Muscle layer of colon (tissue), 2 donors: ENCODE data around the gene UCHL5.
"Not testable (repeated sequence)": the region's sequence is repeated elsewhere in the genome, so short reads cannot be mapped to it uniquely, and the experiment has no call there.

Source experiments
- H3K27ac ChIP-seq: one replicate; pipeline ENCODE4 v1.7.0; 2013; ENCODE audit warnings: low read depth, mild to moderate bottlenecking, low read length, moderate library complexity
- H3K27me3 ChIP-seq, 2 donors: one replicate each; pipeline ENCODE4 v1.7.0; 2013; ENCODE audit warnings: low read length in 2 of 2, mild to moderate bottlenecking in 2 of 2; ENCODE audit not compliant: insufficient read depth in 2 of 2, control insufficient read depth in 1 of 2
- H3K36me3 ChIP-seq: one replicate; pipeline ENCODE4 v1.7.0; 2013; ENCODE audit warnings: mild to moderate bottlenecking, low read length; ENCODE audit not compliant: insufficient read depth
- H3K4me1 ChIP-seq: one replicate; pipeline ENCODE4 v1.7.0; 2013; ENCODE audit warnings: mild to moderate bottlenecking, low read length; ENCODE audit not compliant: insufficient read depth
- H3K4me3 ChIP-seq, 2 donors: one replicate each; pipeline ENCODE4 v1.7.0; 2013; ENCODE audit warnings: low read length in 2 of 2, low read depth in 1 of 2, mild to moderate bottlenecking in 1 of 2, moderate library complexity in 1 of 2
- H3K9ac ChIP-seq: one replicate; pipeline ENCODE4 v1.7.0; 2013; ENCODE audit warnings: low read length
- H3K9me3 ChIP-seq: one replicate; pipeline ENCODE4 v1.7.0; 2013; ENCODE audit warnings: mild to moderate bottlenecking, low read length
- donor health status: abdominal sarcoma.
- donor health status: Adenocarcinoma of cecum.

The UCHL5 gene

GRCh38 chr1:192998536-192998935 is 60.6 kb downstream of the UCHL5 start:
- Histone ChIP-seq H3K9ac (no peak overlapping the region), H3K27ac (no peak overlapping the region), H3K36me3 (peaks cover 7% of the 10 kb centered on the region), H3K27me3 (no peaks in the 10 kb centered on the region), H3K4me3 (no peak overlapping the region), H3K4me1 (no peaks in the 10 kb centered on the region), H3K9me3 (no peaks in the 10 kb centered on the region)

- H3K9me3 ChIP-seq: no peaks in the 10 kb centered on the region
- no peaks in the 10 kb centered on the region for H3K27me3 ChIP-seq
- no peak overlapping the region for H3K9ac ChIP-seq
- no peak overlapping the region for H3K27ac ChIP-seq
- H3K36me3 ChIP-seq: peaks cover 7% of the 10 kb centered on the region
- H3K4me3 ChIP-seq: no peak overlapping the region
- H3K4me1 ChIP-seq: no peaks in the 10 kb centered on the region
These were observed 65.0 kb downstream of the UCHL5 start for GRCh38 chr1:192994141-192994540.

- Histone ChIP-seq H3K9ac (no peak overlapping the region), H3K27me3 (no peaks in the 10 kb centered on the region), H3K36me3 (peaks cover 7% of the 10 kb centered on the region), H3K4me3 (no peak overlapping the region), H3K27ac (no peak overlapping the region), H3K9me3 (no peaks in the 10 kb centered on the region), H3K4me1 (no peaks in the 10 kb centered on the region)
These were observed 65.6 kb downstream of the UCHL5 start for GRCh38 chr1:192993426-192994085.

- H3K9me3 ChIP-seq, H3K27me3 ChIP-seq, H3K9ac ChIP-seq, H3K4me3 ChIP-seq, H3K36me3 ChIP-seq, H3K4me1 ChIP-seq, H3K27ac ChIP-seq: not testable (repeated sequence)
These were observed 72.3 kb downstream of the UCHL5 start for GRCh38 chr1:192986748-192987334.

DNA sequence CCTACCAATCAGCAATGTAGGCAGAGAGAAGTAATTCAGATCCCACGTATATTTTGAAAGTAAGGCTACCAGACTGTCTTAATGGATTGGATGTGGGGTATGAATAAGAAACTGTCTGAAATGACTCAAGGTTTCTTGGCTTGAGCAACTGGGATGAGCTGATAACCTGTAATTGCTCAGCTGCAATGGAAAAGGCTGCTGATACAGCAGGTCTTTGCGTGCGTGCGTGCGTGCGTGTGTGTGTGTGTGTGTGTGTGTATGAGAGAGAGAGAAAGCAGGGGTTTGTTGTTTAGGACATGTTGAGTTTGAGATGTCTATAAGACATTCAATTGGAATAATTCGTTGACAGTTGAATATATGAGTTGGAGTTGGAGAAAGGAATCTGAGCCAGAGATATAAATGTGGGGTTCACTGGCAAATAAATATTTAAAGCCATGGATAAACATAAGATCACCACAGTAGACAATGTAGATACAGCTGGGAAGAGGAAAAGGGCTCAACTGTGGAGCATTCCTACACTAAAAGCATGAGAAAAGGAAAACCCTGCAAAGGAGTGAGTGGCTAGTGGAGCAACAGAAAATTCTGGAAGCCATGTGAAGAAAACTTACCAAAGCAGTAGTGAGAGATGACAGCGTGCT is 72.9 kb downstream of the UCHL5 start:
- no peak overlapping the region for H3K27ac ChIP-seq
- H3K36me3 ChIP-seq: no peaks in the 10 kb centered on the region
- H3K9me3 ChIP-seq: no peaks in the 10 kb centered on the region
- H3K9ac ChIP-seq: no peak overlapping the region
- no peaks in the 10 kb centered on the region for H3K27me3 ChIP-seq
- H3K4me3 ChIP-seq: no peak overlapping the region
- no peaks in the 10 kb centered on the region for H3K4me1 ChIP-seq

DNA sequence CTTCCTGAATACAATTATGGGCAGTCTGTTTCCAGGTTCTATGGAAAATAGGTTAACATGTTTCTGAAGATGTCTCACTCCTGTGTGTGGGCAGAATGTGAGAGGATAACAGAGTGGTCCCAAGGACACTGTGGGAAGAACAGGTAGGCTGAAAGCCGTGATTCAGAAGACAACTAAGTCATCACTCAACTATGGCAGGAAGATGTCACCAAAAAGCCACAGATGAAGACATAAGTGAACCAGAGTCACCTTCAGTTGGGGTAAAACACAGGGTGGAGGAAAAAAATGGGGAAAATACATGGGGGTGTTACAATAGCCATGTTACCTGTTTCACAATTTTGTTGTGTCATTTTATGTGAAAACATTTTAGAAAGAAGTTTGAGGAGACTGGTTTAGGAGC is 75.1 kb downstream of the UCHL5 start:
- Histone ChIP-seq H3K4me1 (no peaks in the 10 kb centered on the region), H3K4me3 (no peak overlapping the region), H3K9ac (no peak overlapping the region), H3K36me3 (no peaks in the 10 kb centered on the region), H3K27me3 (no peaks in the 10 kb centered on the region), H3K9me3 (no peaks in the 10 kb centered on the region), H3K27ac (no peak overlapping the region)

DNA sequence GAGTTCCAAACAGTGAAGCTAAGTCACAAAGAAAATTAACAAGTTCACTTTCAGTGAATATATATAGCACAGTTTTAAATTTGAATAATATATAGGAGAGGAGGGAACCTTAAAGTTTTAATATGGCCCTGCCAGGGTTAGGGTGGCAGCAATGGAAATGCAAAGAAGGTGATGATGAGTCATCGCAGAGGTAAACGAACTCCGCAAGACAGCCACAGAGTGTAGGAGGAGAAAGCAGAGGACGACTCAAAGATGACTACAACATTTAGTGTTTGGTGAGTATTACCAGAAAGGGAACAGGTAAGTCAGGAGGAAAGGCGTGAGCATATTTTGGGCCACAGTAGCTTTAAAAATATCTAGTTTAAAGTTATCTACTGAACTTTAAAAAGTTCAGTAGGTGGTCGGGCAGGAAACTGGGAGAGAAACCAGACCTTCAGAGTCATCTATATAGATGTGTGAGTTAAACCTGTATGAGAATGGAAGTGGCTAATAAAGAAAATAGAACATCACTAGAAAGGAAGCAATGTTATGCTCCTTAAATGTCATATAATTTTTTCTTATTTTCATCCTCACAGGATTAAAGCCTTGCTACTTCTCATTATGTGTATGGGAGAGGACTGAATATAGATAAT is 75.7 kb downstream of the UCHL5 start:
- H3K27ac ChIP-seq: no peak overlapping the region
- no peaks in the 10 kb centered on the region for H3K9me3 ChIP-seq
- H3K36me3 ChIP-seq: no peaks in the 10 kb centered on the region
- H3K27me3 ChIP-seq: no peaks in the 10 kb centered on the region
- H3K4me1 ChIP-seq: no peaks in the 10 kb centered on the region
- H3K4me3 ChIP-seq: no peak overlapping the region
- H3K9ac ChIP-seq: no peak overlapping the region

GRCh38 chr1:192980856-192981255 is 78.3 kb downstream of the UCHL5 start:
- H3K36me3 ChIP-seq: no peaks in the 10 kb centered on the region
- no peak overlapping the region for H3K27ac ChIP-seq
- no peaks in the 10 kb centered on the region for H3K9me3 ChIP-seq
- no peaks in the 10 kb centered on the region for H3K27me3 ChIP-seq
- H3K4me1 ChIP-seq: no peaks in the 10 kb centered on the region
- no peak overlapping the region for H3K4me3 ChIP-seq
- no peak overlapping the region for H3K9ac ChIP-seq

- not testable (repeated sequence) for H3K4me1 ChIP-seq
These were observed 78.8 kb downstream of the UCHL5 start for GRCh38 chr1:192980334-192980733.

DNA sequence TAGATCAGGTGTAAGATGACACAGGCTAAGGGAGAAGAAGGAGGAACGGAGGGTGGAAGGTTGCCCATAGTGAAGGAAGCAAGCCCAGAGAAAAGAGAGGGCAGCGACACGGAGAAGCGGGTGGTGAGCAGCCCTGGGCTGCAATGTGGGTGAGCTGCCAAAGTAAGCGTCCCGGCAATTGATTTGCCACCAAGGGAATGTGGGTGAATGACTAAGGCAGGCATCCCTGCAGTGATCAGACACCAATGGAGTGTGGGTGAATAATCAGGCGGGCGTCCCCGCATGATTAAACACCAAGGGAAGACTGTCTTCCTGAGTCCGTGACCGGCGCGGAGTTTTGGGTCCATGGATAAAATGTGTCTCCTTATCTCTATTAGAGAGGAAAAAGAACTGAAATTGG is 79.6 kb downstream of the UCHL5 start:
- Histone ChIP-seq H3K27me3 (no peaks in the 10 kb centered on the region), H3K27ac (no peak overlapping the region), H3K9me3 (no peaks in the 10 kb centered on the region), H3K9ac (no peak overlapping the region), H3K4me1 (no peaks in the 10 kb centered on the region), H3K4me3 (no peak overlapping the region), H3K36me3 (no peaks in the 10 kb centered on the region)

More at GRCh38 chr1:192980334-192980733, 78.8 kb downstream of the UCHL5 start:
- H3K9me3 ChIP-seq, H3K27me3 ChIP-seq, H3K27ac ChIP-seq, H3K36me3 ChIP-seq, H3K9ac ChIP-seq, H3K4me3 ChIP-seq: not testable (repeated sequence)

DNA sequence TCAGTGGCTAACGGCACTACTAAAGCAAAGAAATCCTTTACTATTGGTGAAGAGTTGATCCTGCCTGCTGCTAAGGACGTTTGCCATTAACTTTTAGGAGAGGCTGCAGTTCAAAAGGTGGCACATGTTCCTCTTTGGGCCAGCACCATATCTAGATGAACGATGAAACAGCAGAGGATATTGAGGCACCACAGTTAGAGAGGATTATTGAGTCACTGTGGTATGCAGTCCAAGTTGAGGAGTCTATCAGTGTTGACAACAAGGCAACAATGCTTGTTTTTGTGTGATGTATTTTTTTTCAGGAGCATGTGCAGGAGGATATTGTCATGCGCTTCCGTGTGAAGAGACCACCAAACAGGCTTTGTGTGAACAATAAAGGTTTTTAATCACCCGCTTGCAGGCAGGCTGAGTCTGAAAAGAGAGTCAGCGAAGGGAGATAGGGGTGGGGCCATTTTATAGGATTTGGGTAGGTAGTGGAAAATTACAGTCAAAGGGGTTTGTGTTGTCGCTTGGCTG is 80.9 kb downstream of the UCHL5 start:
- Histone ChIP-seq H3K9me3 (no peaks in the 10 kb centered on the region), H3K4me1 (no peaks in the 10 kb centered on the region), H3K36me3 (no peaks in the 10 kb centered on the region), H3K9ac (no peak overlapping the region), H3K4me3 (no peak overlapping the region), H3K27me3 (no peaks in the 10 kb centered on the region), H3K27ac (no peak overlapping the region)
